Trophoblast cell (in vitro differentiated cells and primary cell): ENCODE data around the gene GPR142.

Experiments used
- DNase-seq, 2 donors: peaks; one replicate each; pipeline ENCODE4 v3.0.0-alpha.2; 2016
- H2AFZ ChIP-seq: 2 replicates; pipeline ENCODE4 v1.6.1; 2013; ENCODE audit warnings: low read length, moderate library complexity, mild to moderate bottlenecking; ENCODE audit not compliant: insufficient read depth, poor library complexity
- H2AK5ac ChIP-seq: 2 replicates; pipeline ENCODE4 v1.6.1; 2013; ENCODE audit warnings: mild to moderate bottlenecking, low read length
- H2BK120ac ChIP-seq: 2 replicates; pipeline ENCODE4 v1.6.1; 2013; ENCODE audit warnings: low read length, mild to moderate bottlenecking, moderate library complexity; ENCODE audit not compliant: insufficient read depth, poor library complexity
- H2BK12ac ChIP-seq: 2 replicates; pipeline ENCODE4 v1.6.1; 2013; ENCODE audit warnings: mild to moderate bottlenecking, low read length, moderate library complexity
- H2BK5ac ChIP-seq: 2 replicates; pipeline ENCODE4 v1.6.1; 2013; ENCODE audit warnings: low read length, low read depth, moderate library complexity, mild to moderate bottlenecking; ENCODE audit not compliant: poor library complexity
- H3K14ac ChIP-seq: 2 replicates; pipeline ENCODE4 v1.6.1; 2013; ENCODE audit warnings: mild to moderate bottlenecking, low read length
- H3K18ac ChIP-seq: 2 replicates; pipeline ENCODE4 v1.6.1; 2013; ENCODE audit warnings: mild to moderate bottlenecking, low read length
- H3K23ac ChIP-seq: 2 replicates; pipeline ENCODE4 v1.6.1; 2013; ENCODE audit warnings: low read length
- H3K27ac ChIP-seq: 2 replicates; pipeline ENCODE4 v1.5.1; 2013; ENCODE audit warnings: low read depth, mild to moderate bottlenecking, inconsistent platforms, low read length, moderate library complexity
- H3K27me3 ChIP-seq: 2 replicates; pipeline ENCODE4 v1.6.1; 2013; ENCODE audit warnings: inconsistent platforms, mild to moderate bottlenecking, low read length, moderate library complexity; ENCODE audit not compliant: insufficient read depth
- H3K36me3 ChIP-seq, 2 experiments: 1 replicate in 1 of 2; 2 replicates in 1 of 2; pipeline ENCODE4 v1.6.1; 2013; ENCODE audit warnings: low read length in 2 of 2, mild to moderate bottlenecking in 2 of 2, moderate library complexity in 1 of 2; ENCODE audit not compliant: insufficient read depth in 2 of 2, control insufficient read depth in 1 of 2
- H3K4ac ChIP-seq: 2 replicates; pipeline ENCODE4 v1.6.1; 2013; ENCODE audit warnings: low read depth, mild to moderate bottlenecking, low read length, moderate library complexity
- H3K4me1 ChIP-seq, 2 experiments: 1 replicate in 1 of 2; 2 replicates in 1 of 2; pipeline ENCODE4 v1.6.1; 2013; ENCODE audit warnings: low read length in 2 of 2, mild to moderate bottlenecking in 2 of 2, moderate library complexity in 1 of 2; ENCODE audit not compliant: insufficient read depth in 2 of 2, control insufficient read depth in 1 of 2
- H3K4me2 ChIP-seq: 2 replicates; pipeline ENCODE4 v1.6.1; 2013; ENCODE audit warnings: inconsistent platforms, mild to moderate bottlenecking, low read length, moderate library complexity
- H3K4me3 ChIP-seq: 2 replicates; pipeline ENCODE4 v1.5.1; 2013; ENCODE audit warnings: mild to moderate bottlenecking, low read depth, low read length, inconsistent platforms
- H3K79me1 ChIP-seq: one replicate; pipeline ENCODE4 v1.6.1; 2013; ENCODE audit warnings: low read length
- H3K79me2 ChIP-seq: 2 replicates; pipeline ENCODE4 v1.6.1; 2013; ENCODE audit warnings: low read length, mild to moderate bottlenecking; ENCODE audit not compliant: control insufficient read depth, insufficient read depth, poor library complexity
- H3K9ac ChIP-seq: 2 replicates; pipeline ENCODE4 v1.6.1; 2013; ENCODE audit warnings: mild to moderate bottlenecking, low read length
- H3K9me3 ChIP-seq: 2 replicates; pipeline ENCODE4 v1.6.1; 2013; ENCODE audit warnings: low read depth, mild to moderate bottlenecking, control low read depth, inconsistent platforms, low read length; ENCODE audit not compliant: insufficient read depth
- H4K12ac ChIP-seq: 2 replicates; pipeline ENCODE4 v1.6.1; 2013; ENCODE audit warnings: low read depth, mild to moderate bottlenecking, low read length, moderate library complexity
- H4K8ac ChIP-seq: 2 replicates; pipeline ENCODE4 v1.6.1; 2013; ENCODE audit warnings: low read depth, mild to moderate bottlenecking, low read length, moderate library complexity
- H4K91ac ChIP-seq: one replicate; pipeline ENCODE4 v1.6.1; 2013; ENCODE audit warnings: low read depth, mild to moderate bottlenecking, low read length, moderate library complexity
- WGBS: extraction: QIAGEN DNeasy Blood & Tissue Kit; methylation state at CpG from one replicate; pipeline ENCODE4 v1.1.7; 2013; ENCODE audit warnings: missing lambda C conversion rate; ENCODE audit not compliant: insufficient read length, insufficient coverage; ENCODE audit errors: extremely low coverage; 5-methylcytosine and 5-hydroxymethylcytosine counted together

Gene GPR142

GRCh38 chr17:74344658-74345057, 22.6 kb upstream of the GPR142 start:
- WGBS: no CpG with 5 or more reads among the region's 21 CpGs
- Histone ChIP-seq H3K9me3 (peaks cover 3% of the 10 kb centered on the region), H3K14ac (no peak overlapping the region), H2BK120ac (no peak overlapping the region), H3K4ac (no peak overlapping the region), H3K79me2 (no peaks in the 10 kb centered on the region), H3K36me3 (no peaks in the 10 kb centered on the region), H2AK5ac (no peak overlapping the region), H3K27me3 (no peaks in the 10 kb centered on the region), H3K4me3 (no peak overlapping the region), H2AFZ (no peak overlapping the region), H3K4me1 (no peaks in the 10 kb centered on the region), H3K4me2 (no peak overlapping the region), H4K8ac (no peak overlapping the region), H3K79me1 (no peaks in the 10 kb centered on the region), H3K9ac (no peak overlapping the region), H3K23ac (no peak overlapping the region), H3K18ac (no peak overlapping the region), H4K91ac (no peak overlapping the region), H2BK12ac (no peak overlapping the region), H4K12ac (no peak overlapping the region), H2BK5ac (no peak overlapping the region), H3K27ac (no peak overlapping the region)
- no peak for DNase-seq

GRCh38 chr17:74345433-74346241, 21.7 kb upstream of the GPR142 start:
- Histone ChIP-seq H3K4ac (no peak overlapping the region), H2AFZ (no peak overlapping the region), H3K27me3 (no peaks in the 10 kb centered on the region), H2AK5ac (no peak overlapping the region), H3K9me3 (peaks cover 5% of the 10 kb centered on the region), H4K12ac (no peak overlapping the region), H3K4me2 (no peak overlapping the region), H2BK5ac (no peak overlapping the region), H4K91ac (no peak overlapping the region), H3K14ac (no peak overlapping the region), H3K4me1 (no peaks in the 10 kb centered on the region), H3K79me2 (no peaks in the 10 kb centered on the region), H3K36me3 (no peaks in the 10 kb centered on the region), H2BK120ac (no peak overlapping the region), H3K18ac (no peak overlapping the region), H3K27ac (no peak overlapping the region), H3K79me1 (no peaks in the 10 kb centered on the region), H3K4me3 (no peak overlapping the region), H3K9ac (no peak overlapping the region), H3K23ac (no peak overlapping the region), H2BK12ac (no peak overlapping the region), H4K8ac (no peak overlapping the region)
- no CpG with 5 or more reads among the region's 13 CpGs for WGBS
- no peak for DNase-seq

GRCh38 chr17:74347646-74348045, 19.7 kb upstream of the GPR142 start:
- no peak overlapping the region for H3K9ac ChIP-seq
- no peak overlapping the region for H3K4ac ChIP-seq
- no peak overlapping the region for H3K27ac ChIP-seq
- no peak overlapping the region for H3K4me2 ChIP-seq
- no peaks in the 10 kb centered on the region for H3K79me2 ChIP-seq
- DNase-seq: no peak
- peaks cover 7% of the 10 kb centered on the region for H3K9me3 ChIP-seq
- H2BK5ac ChIP-seq: no peak overlapping the region
- H3K27me3 ChIP-seq: peaks cover 12% of the 10 kb centered on the region
- H2BK12ac ChIP-seq: no peak overlapping the region
- H3K14ac ChIP-seq: no peak overlapping the region
- peak overlapping the region; percentile 14 for H3K4me3 ChIP-seq
- H3K23ac ChIP-seq: no peak overlapping the region
- H3K79me1 ChIP-seq: no peaks in the 10 kb centered on the region
- H2BK120ac ChIP-seq: no peak overlapping the region
- no peaks in the 10 kb centered on the region for H3K36me3 ChIP-seq
- no peak overlapping the region for H3K18ac ChIP-seq
- H2AFZ ChIP-seq: no peak overlapping the region
- H4K12ac ChIP-seq: no peak overlapping the region
- no CpG with 5 or more reads among the region's 14 CpGs for WGBS
- H4K91ac ChIP-seq: no peak overlapping the region
- H2AK5ac ChIP-seq: no peak overlapping the region
- no peak overlapping the region for H4K8ac ChIP-seq
- no peaks in the 10 kb centered on the region for H3K4me1 ChIP-seq

- Histone ChIP-seq H3K23ac (no peak overlapping the region), H3K18ac (no peak overlapping the region), H3K36me3 (no peaks in the 10 kb centered on the region), H3K9ac (no peak overlapping the region), H2BK5ac (no peak overlapping the region), H3K27me3 (peaks cover 20% of the 10 kb centered on the region), H3K79me2 (no peaks in the 10 kb centered on the region), H3K4me2 (no peak overlapping the region), H2AK5ac (no peak overlapping the region), H3K9me3 (peaks cover 7% of the 10 kb centered on the region), H3K79me1 (no peaks in the 10 kb centered on the region), H3K4ac (no peak overlapping the region), H3K4me3 (no peak overlapping the region), H4K8ac (no peak overlapping the region), H2BK12ac (no peak overlapping the region), H2AFZ (no peak overlapping the region), H2BK120ac (no peak overlapping the region), H4K12ac (no peak overlapping the region), H3K27ac (no peak overlapping the region), H3K14ac (no peak overlapping the region), H3K4me1 (no peaks in the 10 kb centered on the region), H4K91ac (no peak overlapping the region)
- DNase-seq: no peak
- no CpG with 5 or more reads among the region's 19 CpGs for WGBS
Measured at GRCh38 chr17:74349120-74349519, 18.2 kb upstream of the GPR142 start.
